KOPT-K1 (cell line): ENCODE data around the gene PROSER3.
A peak's percentile ranks its signal among the peaks of the same experiment; 100 is the strongest.

Experiments
- H3K27ac ChIP-seq: fragments of 200-600 bp; sonication (generic); 2 replicates; pipeline ENCODE4 v1.5.1; 2016; ENCODE audit warnings: antibody characterized with exemption, mild to moderate bottlenecking, low read depth, low read length; ENCODE audit not compliant: poor library complexity, severe bottlenecking
- H3K36me3 ChIP-seq: fragments of 200-600 bp; sonication (generic); 2 replicates; pipeline ENCODE4 v1.5.1; 2017; ENCODE audit warnings: antibody characterized with exemption, mild to moderate bottlenecking, low read length, moderate library complexity; ENCODE audit not compliant: insufficient read depth
- H3K9me3 ChIP-seq: fragments of 200-600 bp; sonication (generic); 2 replicates; pipeline ENCODE4 v1.5.1; 2017; ENCODE audit warnings: antibody characterized with exemption, low read length, mild to moderate bottlenecking; ENCODE audit not compliant: insufficient read depth, poor library complexity, severe bottlenecking

Gene PROSER3

GRCh38 chr19:35729763-35730162 lies 28.2 kb upstream of the PROSER3 start:
- H3K36me3 ChIP-seq = peaks cover 99% of the 10 kb centered on the region

GRCh38 chr19:35730326-35730725 lies 27.6 kb upstream of the PROSER3 start:
- Histone ChIP-seq H3K27ac (no peak overlapping the region), H3K36me3 (peaks cover 99% of the 10 kb centered on the region), H3K9me3 (no peaks in the 10 kb centered on the region)

More at GRCh38 chr19:35729763-35730162, 28.2 kb upstream of the PROSER3 start:
- Histone ChIP-seq H3K27ac (no peak overlapping the region), H3K9me3 (no peaks in the 10 kb centered on the region)

GRCh38 chr19:35731353-35731752 lies 26.6 kb upstream of the PROSER3 start:
- H3K36me3 ChIP-seq = peaks cover 99% of the 10 kb centered on the region
- H3K27ac ChIP-seq = no peak overlapping the region

DNA sequence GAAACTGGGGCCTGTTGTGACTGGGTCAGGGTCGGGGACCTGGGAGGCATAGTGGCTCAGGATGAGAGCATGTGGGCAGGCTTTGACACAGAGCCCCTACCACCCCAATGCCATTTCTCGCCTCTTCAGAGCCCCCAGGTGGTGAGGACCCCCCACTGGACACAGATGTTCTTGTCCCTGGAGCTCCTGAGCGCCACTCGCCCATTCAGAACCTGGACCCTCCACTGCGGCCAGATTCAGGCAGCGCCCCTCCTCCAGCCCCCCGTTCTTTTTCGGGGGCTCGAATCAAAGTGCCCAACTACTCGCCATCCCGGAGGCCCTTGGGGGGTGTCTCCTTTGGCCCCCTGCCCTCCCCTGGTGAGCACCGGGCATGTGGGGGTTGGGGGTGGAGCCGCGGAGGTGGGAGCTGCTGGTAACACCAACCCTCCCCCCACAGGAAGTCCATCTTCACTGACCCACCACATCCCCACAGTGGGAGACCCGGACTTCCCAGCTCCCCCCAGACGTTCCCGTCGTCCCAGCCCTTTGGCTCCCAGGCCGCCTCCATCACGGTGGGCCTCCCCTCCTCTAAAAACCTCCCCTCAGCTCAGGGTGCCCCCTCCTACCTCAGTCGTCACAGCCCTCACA lies 26.1 kb upstream of the PROSER3 start:
- no peaks in the 10 kb centered on the region for H3K9me3 ChIP-seq
- no peak overlapping the region for H3K27ac ChIP-seq
- H3K36me3 ChIP-seq = peaks cover 100% of the 10 kb centered on the region

More at GRCh38 chr19:35731353-35731752, 26.6 kb upstream of the PROSER3 start:
- H3K9me3 ChIP-seq = no peaks in the 10 kb centered on the region

GRCh38 chr19:35732540-35733179 lies 25.3 kb upstream of the PROSER3 start:
- no peaks in the 10 kb centered on the region for H3K9me3 ChIP-seq
- H3K27ac ChIP-seq = no peak overlapping the region
- H3K36me3 ChIP-seq = peaks cover 100% of the 10 kb centered on the region

- peaks cover 100% of the 10 kb centered on the region for H3K36me3 ChIP-seq
- H3K9me3 ChIP-seq = no peaks in the 10 kb centered on the region
- H3K27ac ChIP-seq = no peak overlapping the region
Measured at GRCh38 chr19:35733180-35734125, 24.5 kb upstream of the PROSER3 start.

DNA sequence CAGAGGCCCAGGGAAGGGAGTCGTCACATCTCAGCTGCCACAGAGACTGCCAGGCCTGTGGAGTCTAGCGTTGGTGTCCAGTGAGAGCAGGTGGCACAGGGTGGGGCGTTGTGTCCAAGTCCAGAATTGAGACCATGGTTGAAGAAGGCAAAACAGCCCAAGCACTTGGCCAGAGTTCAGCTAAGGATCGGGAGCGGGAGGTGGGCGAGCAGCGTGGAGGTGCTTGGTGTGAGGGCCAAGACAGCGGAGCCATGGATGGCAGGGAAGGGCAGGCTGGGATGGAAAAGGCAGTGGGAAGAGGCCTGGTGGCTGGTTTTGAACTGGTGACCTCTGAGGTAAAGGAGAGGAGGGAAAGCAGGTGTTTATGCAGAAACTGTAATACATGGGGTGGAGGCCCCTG lies 23.7 kb upstream of the PROSER3 start:
- Histone ChIP-seq H3K36me3 (peaks cover 100% of the 10 kb centered on the region), H3K9me3 (no peaks in the 10 kb centered on the region), H3K27ac (no peak overlapping the region)

DNA sequence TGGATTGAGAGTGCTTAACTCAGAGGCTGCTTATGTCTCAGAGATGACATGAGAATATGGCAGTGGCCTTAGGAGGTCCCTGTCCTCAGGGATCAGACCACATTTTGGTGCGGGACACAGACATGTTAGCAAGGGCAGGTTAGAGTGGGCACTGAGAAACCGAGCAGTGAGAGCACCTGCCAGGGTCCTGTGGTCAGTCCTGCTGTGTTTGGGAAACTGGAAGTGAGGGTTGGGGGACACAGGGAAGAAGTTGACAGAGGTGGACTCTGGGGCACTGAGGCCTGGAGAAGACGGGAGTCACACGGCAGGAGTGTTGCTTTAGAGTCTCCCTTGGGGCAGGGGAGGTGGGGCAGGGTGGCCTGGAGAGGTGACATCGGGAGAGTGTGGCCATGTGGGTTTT lies 23.1 kb upstream of the PROSER3 start:
- Histone ChIP-seq H3K36me3 (peaks cover 96% of the 10 kb centered on the region), H3K27ac (no peak overlapping the region), H3K9me3 (no peaks in the 10 kb centered on the region)

DNA sequence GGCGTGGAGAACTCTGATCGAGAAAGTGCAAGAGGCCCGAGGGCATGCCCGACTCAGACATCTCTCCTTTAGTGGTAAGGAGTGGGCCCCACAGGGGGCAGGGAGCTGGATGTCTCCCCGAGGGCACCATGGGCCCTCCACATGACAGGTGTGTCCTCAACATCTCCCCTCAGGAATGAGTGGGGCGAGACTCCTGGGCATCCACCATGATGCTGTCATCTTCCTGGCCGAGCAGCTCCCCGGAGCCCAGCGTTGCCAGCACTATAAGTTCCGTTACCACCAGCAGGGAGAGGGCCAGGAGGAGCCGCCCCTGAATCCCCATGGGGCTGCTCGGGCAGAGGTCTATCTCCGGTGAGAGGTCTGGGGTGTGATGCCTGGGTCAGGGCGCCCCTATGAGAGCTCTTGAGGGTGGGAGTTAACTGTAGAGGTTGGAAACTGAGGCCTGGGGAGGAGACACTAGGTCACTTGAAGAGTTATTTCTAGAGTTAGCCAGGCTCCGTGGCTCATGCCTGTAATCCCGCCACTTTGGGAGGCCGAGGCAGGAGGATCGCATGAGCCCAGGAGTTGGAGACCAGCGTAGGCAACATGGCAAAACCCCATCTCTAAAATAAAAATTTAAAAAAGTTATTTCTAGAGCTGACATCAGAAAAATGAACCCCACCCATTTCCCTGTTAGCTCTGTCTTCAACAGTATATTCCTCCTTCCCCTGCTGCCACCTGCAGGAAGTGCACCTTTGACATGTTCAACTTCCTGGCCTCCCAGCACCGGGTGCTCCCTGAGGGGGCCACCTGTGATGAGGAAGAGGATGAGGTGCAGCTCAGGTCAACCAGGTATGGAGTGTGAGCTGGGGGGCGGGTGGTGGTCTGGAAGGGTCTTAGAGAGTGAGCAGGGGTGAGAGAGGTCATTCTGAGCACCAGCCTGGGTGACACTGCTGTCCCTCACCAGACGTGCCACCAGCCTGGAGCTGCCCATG lies 20.8 kb upstream of the PROSER3 start:
- H3K36me3 ChIP-seq = peaks cover 73% of the 10 kb centered on the region
- H3K9me3 ChIP-seq = no peaks in the 10 kb centered on the region
- H3K27ac ChIP-seq = no peak overlapping the region

DNA sequence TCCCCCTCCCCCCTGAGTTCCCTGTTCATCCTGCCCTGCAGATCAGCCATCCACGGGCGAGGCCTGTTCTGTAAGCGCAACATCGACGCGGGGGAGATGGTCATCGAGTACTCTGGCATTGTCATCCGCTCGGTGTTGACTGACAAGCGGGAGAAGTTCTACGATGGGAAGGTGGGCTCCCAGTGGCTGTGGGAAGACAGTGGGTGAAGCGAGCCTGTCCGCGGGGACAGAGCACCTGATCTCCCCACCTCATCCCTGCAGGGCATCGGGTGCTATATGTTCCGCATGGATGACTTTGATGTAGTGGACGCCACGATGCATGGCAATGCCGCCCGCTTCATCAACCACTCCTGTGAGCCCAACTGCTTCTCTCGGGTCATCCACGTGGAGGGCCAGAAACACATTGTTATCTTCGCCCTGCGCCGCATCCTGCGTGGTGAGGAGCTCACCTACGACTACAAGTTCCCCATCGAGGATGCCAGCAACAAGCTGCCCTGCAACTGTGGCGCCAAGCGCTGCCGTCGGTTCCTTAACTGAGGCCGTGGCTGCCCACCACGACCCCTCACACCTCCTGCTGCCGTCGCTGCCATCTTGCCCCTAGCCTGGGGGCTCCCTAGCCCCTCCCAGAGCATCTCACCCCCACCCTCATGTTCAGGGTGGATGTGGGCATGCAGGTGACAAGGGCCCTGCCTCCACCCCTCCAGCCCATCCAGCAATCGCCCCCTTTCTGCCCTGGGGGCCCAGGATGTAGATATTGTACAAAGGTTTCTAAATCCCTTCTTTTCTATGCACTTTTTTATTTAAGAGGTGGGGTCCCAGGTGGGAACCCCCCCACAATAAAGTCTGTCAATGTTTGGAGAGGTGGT lies 19.7 kb upstream of the PROSER3 start:
- H3K9me3 ChIP-seq = no peaks in the 10 kb centered on the region
- no peak overlapping the region for H3K27ac ChIP-seq
- peaks cover 62% of the 10 kb centered on the region for H3K36me3 ChIP-seq

GRCh38 chr19:35738887-35739229 lies 19.1 kb upstream of the PROSER3 start:
- no peak overlapping the region for H3K27ac ChIP-seq
- no peaks in the 10 kb centered on the region for H3K9me3 ChIP-seq
- H3K36me3 ChIP-seq = peaks cover 56% of the 10 kb centered on the region

DNA sequence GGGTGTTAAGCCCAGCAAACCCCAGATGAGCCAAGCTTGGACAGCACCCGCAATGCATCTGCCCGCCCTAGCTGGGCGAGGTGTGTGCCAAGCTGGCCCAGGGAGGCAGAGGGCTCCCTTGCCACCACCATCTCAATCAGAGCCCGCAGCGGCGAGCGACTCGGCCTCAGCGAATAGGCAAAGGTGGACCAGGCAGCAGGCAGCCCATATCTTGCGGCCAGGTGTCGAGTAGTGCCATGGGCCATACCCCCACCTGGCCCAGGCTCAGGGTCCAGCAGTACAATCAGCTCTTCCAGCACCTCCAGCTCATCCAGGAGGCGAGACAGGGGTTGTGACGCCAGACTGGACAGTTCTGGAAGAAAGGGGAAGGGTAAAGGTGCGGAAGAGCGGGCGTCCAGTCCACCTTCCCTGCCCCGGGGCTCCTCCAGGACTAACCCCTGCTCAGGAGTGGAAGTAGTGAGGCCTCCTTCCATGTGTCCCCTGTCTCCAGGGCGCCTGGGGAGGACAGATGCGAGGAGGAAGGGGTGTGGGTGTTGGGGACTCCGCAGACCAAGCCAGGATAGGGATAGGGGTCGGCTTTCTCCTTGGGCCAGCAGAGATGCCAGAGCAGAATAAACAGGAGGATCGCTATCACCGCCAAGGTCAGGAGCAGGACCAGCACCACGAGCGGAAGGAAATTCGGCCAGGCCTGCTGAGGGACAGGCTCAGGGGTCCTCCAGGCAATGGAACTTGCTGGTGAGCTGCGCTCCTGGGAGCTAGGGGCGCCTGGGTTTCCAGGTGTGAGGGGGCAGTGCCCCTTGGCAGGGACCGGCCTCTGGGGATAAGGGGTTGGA lies 18.5 kb upstream of the PROSER3 start:
- H3K27ac ChIP-seq = peak overlapping the region; percentile 55
- H3K9me3 ChIP-seq = no peaks in the 10 kb centered on the region
- peaks cover 50% of the 10 kb centered on the region for H3K36me3 ChIP-seq

GRCh38 chr19:35740108-35740422 lies 17.9 kb upstream of the PROSER3 start:
- Histone ChIP-seq H3K9me3 (no peaks in the 10 kb centered on the region), H3K27ac (peak overlapping the region; percentile 55), H3K36me3 (peaks cover 44% of the 10 kb centered on the region)
